IMR-90 (cell line): ENCODE measurements around the gene LIMK2. TPM values are rescaled to one million over a fixed set of nuclear protein-coding genes. Genes with fewer than 3 reads are reported as not detected.
"Not testable (repeated sequence)": the region's sequence is repeated elsewhere in the genome, so short reads cannot be mapped to it uniquely, and the experiment has no call there.

Experiments used
- ATAC-seq: fragments of 200-7000 bp; cut with Tn5 transposase; 2 replicates; pipeline ENCODE4 v1.9.1; 2020; ENCODE audit warnings: low read depth, mild to moderate bottlenecking, moderate library complexity
- BruUV-seq: library from RNA; stranded (reverse); fragments of 400-500 nt; replicated peaks from 2 replicates; lab custom pipeline; 2021; lab: Mats Ljungman, UMichigan
- CTCF ChIA-PET: fragments of 300-600 bp; formaldehyde crosslinking; extraction: SDS; loops from one replicate; lab custom pipeline; 2021; ENCODE audit warnings: antibody characterized with exemption; lab: Yijun Ruan, JAX
- POLR2A ChIA-PET: fragments of 300-600 bp; sonication (Branson Sonifier 250); formaldehyde crosslinking; loops from one replicate; lab custom pipeline; 2022; ENCODE audit warnings: antibody characterized with exemption; ENCODE audit not compliant: unreplicated experiment; lab: Charles Lee
- DNase-seq: peaks from one replicate; pipeline ENCODE4 v3.0.0; 2013
- H2AFZ ChIP-seq: replicated peaks from 2 replicates; pipeline ENCODE3; 2013; ENCODE audit warnings: low read length, mild to moderate bottlenecking; ENCODE audit not compliant: poor library complexity
- H2AK5ac ChIP-seq: 2 replicates; pipeline ENCODE4 v1.6.1; 2013; ENCODE audit warnings: low read depth, low read length, inconsistent platforms
- H2AK9ac ChIP-seq: replicated peaks from 2 replicates; pipeline ENCODE3; 2013; ENCODE audit warnings: mild to moderate bottlenecking, low read depth, low read length, moderate library complexity; ENCODE audit not compliant: poor library complexity
- H2BK120ac ChIP-seq: 2 replicates; pipeline ENCODE4 v1.6.1; 2013; ENCODE audit warnings: low read depth, low read length, inconsistent platforms
- H2BK15ac ChIP-seq: 3 replicates; pipeline ENCODE4 v1.6.1; 2013; ENCODE audit warnings: low read depth, low read length, inconsistent platforms
- H2BK20ac ChIP-seq: 2 replicates; pipeline ENCODE4 v1.6.1; 2013; ENCODE audit warnings: low read depth, mild to moderate bottlenecking, inconsistent platforms, low read length, moderate library complexity
- H2BK5ac ChIP-seq: 2 replicates; pipeline ENCODE4 v1.6.1; 2013; ENCODE audit warnings: mild to moderate bottlenecking, low read depth, low read length, inconsistent platforms; ENCODE audit not compliant: poor library complexity, severe bottlenecking
- H3K14ac ChIP-seq: replicated peaks from 2 replicates; pipeline ENCODE4 v1.6.1; 2013; ENCODE audit warnings: low read depth, low read length, inconsistent platforms
- H3K18ac ChIP-seq: 2 replicates; pipeline ENCODE4 v1.6.1; 2013; ENCODE audit warnings: low read depth, low read length, control low read depth
- H3K23ac ChIP-seq: 2 replicates; pipeline ENCODE4 v1.6.1; 2013; ENCODE audit warnings: low read depth, low read length, inconsistent platforms
- H3K27ac ChIP-seq: 2 replicates; pipeline ENCODE4 v1.5.1; 2013; ENCODE audit warnings: mild to moderate bottlenecking, control low read depth, low read length; ENCODE audit not compliant: insufficient read depth
- H3K27me3 ChIP-seq: 2 replicates; pipeline ENCODE4 v1.6.1; 2013; ENCODE audit warnings: low read length; ENCODE audit not compliant: control insufficient read depth, insufficient read depth
- H3K36me3 ChIP-seq: 2 replicates; pipeline ENCODE4 v1.6.1; 2013; ENCODE audit warnings: low read length, mixed read lengths; ENCODE audit not compliant: control insufficient read depth, insufficient read depth
- H3K4ac ChIP-seq: 2 replicates; pipeline ENCODE4 v1.6.1; 2013; ENCODE audit warnings: low read depth, low read length, inconsistent platforms
- H3K4me1 ChIP-seq: 2 replicates; pipeline ENCODE4 v1.6.1; 2013; ENCODE audit warnings: low read length, mixed read lengths; ENCODE audit not compliant: control insufficient read depth, insufficient read depth
- H3K4me2 ChIP-seq: 2 replicates; pipeline ENCODE4 v1.6.1; 2013; ENCODE audit warnings: low read depth, mild to moderate bottlenecking, control low read depth, low read length, moderate library complexity
- H3K4me3 ChIP-seq: 2 replicates; pipeline ENCODE4 v1.5.1; 2013; ENCODE audit warnings: low read depth, mild to moderate bottlenecking, control low read depth, low read length, moderate library complexity; ENCODE audit not compliant: insufficient read depth
- H3K56ac ChIP-seq: 2 replicates; pipeline ENCODE4 v1.6.1; 2013; ENCODE audit warnings: low read length, inconsistent platforms; ENCODE audit not compliant: insufficient read depth; ENCODE audit errors: extremely low read depth
- H3K79me1 ChIP-seq, 2 experiments: 2 replicates each; pipeline ENCODE4 v1.6.1; 2013; ENCODE audit warnings: low read length in 2 of 2, inconsistent platforms in 1 of 2, low read depth in 1 of 2
- H3K9ac ChIP-seq: 2 replicates; pipeline ENCODE4 v1.6.1; 2013; ENCODE audit warnings: low read depth, low read length, control low read depth
- H3K9me1 ChIP-seq: 2 replicates; pipeline ENCODE4 v1.6.1; 2013; ENCODE audit warnings: low read length, inconsistent platforms; ENCODE audit not compliant: insufficient read depth
- H3K9me3 ChIP-seq: 2 replicates; pipeline ENCODE4 v1.6.1; 2013; ENCODE audit warnings: low read length; ENCODE audit not compliant: control insufficient read depth, insufficient read depth
- H4K20me1 ChIP-seq: 2 replicates; pipeline ENCODE4 v1.6.1; 2013; ENCODE audit warnings: low read length, inconsistent platforms; ENCODE audit not compliant: insufficient read depth
- H4K5ac ChIP-seq: 2 replicates; pipeline ENCODE4 v1.6.1; 2013; ENCODE audit warnings: mild to moderate bottlenecking, low read depth, low read length, control low read depth
- H4K8ac ChIP-seq, 2 experiments: 2 replicates each; pipeline ENCODE4 v1.6.1; 2013; ENCODE audit warnings: low read depth in 2 of 2, low read length in 2 of 2, control low read depth in 1 of 2, inconsistent platforms in 1 of 2
- H4K91ac ChIP-seq: 2 replicates; pipeline ENCODE4 v1.6.1; 2013; ENCODE audit warnings: low read depth, low read length, inconsistent platforms; ENCODE audit not compliant: insufficient read depth
- WGBS, 2 experiments: methylation state at CpG; one replicate each; pipeline versions ENCODE4 v1.1.5 to v1.1.7; 2013; ENCODE audit warnings: missing lambda C conversion rate in 2 of 2; ENCODE audit not compliant: insufficient read length in 1 of 2; ENCODE audit errors: extremely low coverage in 2 of 2; 5-methylcytosine and 5-hydroxymethylcytosine counted together
- dilution Hi-C: fragments of 300-500 bp; cut with HindIII; formaldehyde crosslinking; loops from one replicate; pipeline ENCODE4 v1.14.3; 2018; ENCODE audit warnings: low sequenced_read_pairs; ENCODE audit not compliant: unreplicated experiment
- in situ Hi-C: fragments of 300-500 bp; cut with MboI; formaldehyde crosslinking; loops from 3 replicates; pipeline ENCODE4 v1.14.3; 2019; ENCODE audit warnings: low sequenced_read_pairs, inconsistent platforms, mixed read lengths
- intact Hi-C: fragments of 100-400 bp; cut with micrococcal nuclease; formaldehyde crosslinking; loops from 2 replicates; pipeline ENCODE4 v1.10.0; 2022
- polyA plus RNA-seq, 3 experiments: library from polyadenylated mRNA; depleted of rRNA; stranded (reverse); fragments of >200 nt; gene quantifications; 2 replicates each; pipeline ENCODE4 v1.2.3, GENCODE V29; 2012; ENCODE audit warnings: low replicate concordance in 1 of 3
- total RNA-seq: library from RNA; depleted of rRNA; stranded (reverse); fragments of >200 nt; gene quantifications from 2 replicates; pipeline ENCODE4 v1.2.3, GENCODE V29; 2012

The LIMK2 gene
- total and polyA plus RNA-seq, 2 of the 4 experiments (the other 2 are of a cell fraction), result 14.5 to 31.9 TPM

- H3K9me3 ChIP-seq, POLR2A ChIA-PET, H2AK9ac ChIP-seq, H3K79me1 ChIP-seq, H2AK5ac ChIP-seq, H2BK120ac ChIP-seq, H2BK15ac ChIP-seq, intact Hi-C loops, H3K27ac ChIP-seq, H4K20me1 ChIP-seq, H3K4me3 ChIP-seq, DNase-seq, H3K23ac ChIP-seq, H3K4me1 ChIP-seq, H2AFZ ChIP-seq, CTCF ChIA-PET, H2BK20ac ChIP-seq, H3K27me3 ChIP-seq, H4K5ac ChIP-seq, BruUV-seq, H3K4ac ChIP-seq, H4K8ac ChIP-seq, H3K18ac ChIP-seq, ATAC-seq, H3K14ac ChIP-seq, dilution Hi-C loops, H3K4me2 ChIP-seq, H2BK5ac ChIP-seq, H3K56ac ChIP-seq, H3K9ac ChIP-seq, H4K91ac ChIP-seq, H3K9me1 ChIP-seq, in situ Hi-C loops: not testable (repeated sequence)
- peaks cover 21% of the 10 kb centered on the region for H3K36me3 ChIP-seq
- WGBS, 2 experiments, result no CpG with 5 or more reads among the region's 3 CpGs
Measured at GRCh38 chr22:31206460-31206859, 5.6 kb upstream of the LIMK2 start.
